ENCODE results near the gene SLC39A11. TPM values are rescaled to one million over a fixed set of nuclear protein-coding genes. Genes with fewer than 3 reads are reported as not detected.
A peak's percentile ranks its signal among the peaks of the same experiment; 100 is the strongest.

The SLC39A11 gene
- total RNA-seq, 1 donor = 15.8 TPM

GRCh38 chr17:72754513-72754912 lies 338.0 kb downstream of the SLC39A11 start:
- no peak overlapping the region for H3K4me3 ChIP-seq (ENCODE audit: low read depth, low read length)
- no peak for TF ChIP-seq CTCF (IDR thresholded peaks at IDR 0.05; ENCODE audit: insufficient read depth, low read length)
- no peak for DNase-seq (ENCODE audit: low read depth)

GRCh38 chr17:72751746-72752145 lies 340.7 kb downstream of the SLC39A11 start:
- TF ChIP-seq CTCF (IDR thresholded peaks at IDR 0.05; ENCODE audit: insufficient read depth, low read length) = no peak
- no peak for DNase-seq (ENCODE audit: low read depth)
- no peak overlapping the region for H3K4me3 ChIP-seq (ENCODE audit: low read depth, low read length)

- H3K4me3 ChIP-seq (ENCODE audit: low read depth, low read length) = no peak overlapping the region
- DNase-seq (ENCODE audit: low read depth) = no peak
- no peak for TF ChIP-seq CTCF (IDR thresholded peaks at IDR 0.05; ENCODE audit: insufficient read depth, low read length)
Observed at GRCh38 chr17:72749119-72749572, 343.3 kb downstream of the SLC39A11 start.

- H3K4me3 ChIP-seq (ENCODE audit: low read depth, low read length) = no peak overlapping the region
- peak; percentile 12 for DNase-seq (ENCODE audit: low read depth)
- no peak for TF ChIP-seq CTCF (IDR thresholded peaks at IDR 0.05; ENCODE audit: insufficient read depth, low read length)
Observed at GRCh38 chr17:72747501-72747900, 345.0 kb downstream of the SLC39A11 start.

GRCh38 chr17:72745241-72745640 lies 347.2 kb downstream of the SLC39A11 start:
- TF ChIP-seq CTCF (IDR thresholded peaks at IDR 0.05; ENCODE audit: insufficient read depth, low read length) = no peak
- H3K4me3 ChIP-seq (ENCODE audit: low read depth, low read length) = no peak overlapping the region
- no peak for DNase-seq (ENCODE audit: low read depth)

GRCh38 chr17:72743037-72743467 lies 349.4 kb downstream of the SLC39A11 start:
- no peak for DNase-seq (ENCODE audit: low read depth)
- H3K4me3 ChIP-seq (ENCODE audit: low read depth, low read length) = no peak overlapping the region
- no peak for TF ChIP-seq CTCF (IDR thresholded peaks at IDR 0.05; ENCODE audit: insufficient read depth, low read length)

GRCh38 chr17:72737151-72737690 lies 355.3 kb downstream of the SLC39A11 start:
- TF ChIP-seq CTCF (IDR thresholded peaks at IDR 0.05; ENCODE audit: insufficient read depth, low read length) = no peak
- no peak for DNase-seq (ENCODE audit: low read depth)
- H3K4me3 ChIP-seq (ENCODE audit: low read depth, low read length) = no peak overlapping the region

Data from fibroblast of the aortic adventitia (primary cell).